ENCODE measurements around the gene C1orf174. TPM values are rescaled to one million over a fixed set of nuclear protein-coding genes. Genes with fewer than 3 reads are reported as not detected.

Gene C1orf174
- total RNA-seq, 1 experiment from 2014 or later, result 22.1 TPM

GRCh38 chr1:3852711-3853485 lies 47.2 kb downstream of the C1orf174 start:
- no TSS peak for BruUV-seq (replicated peaks)
- Histone ChIP-seq H2AFZ (no peak overlapping the region), H3F3A (ENCODE audit: insufficient read depth, low read depth) (no peaks in the 10 kb centered on the region), H3K27me3 (ENCODE audit: insufficient read depth, low read depth) (no peaks in the 10 kb centered on the region), H3K4me1 (replicated peaks; ENCODE audit: insufficient read depth) (peaks cover 9% of the 10 kb centered on the region), H3K4me2 (no peak overlapping the region), H3K27ac (no peak overlapping the region), H3K4me3 (no peak overlapping the region), H3K9me2 (ENCODE audit: insufficient read depth) (no peaks in the 10 kb centered on the region), H4K20me1 (ENCODE audit: insufficient read depth) (peaks cover 21% of the 10 kb centered on the region), H3K36me3 (ENCODE audit: low read depth) (no peaks in the 10 kb centered on the region; the same call in 1 of the 2 replicates), H3K79me2 (ENCODE audit: low read depth) (peaks cover 32% of the 10 kb centered on the region), H3K9me3 (ENCODE audit: insufficient read depth, low read depth) (no peaks in the 10 kb centered on the region)
- ChIA-PET CTCF (no interaction called here), POLR2A (ENCODE audit: unreplicated experiment) (no interaction called here)
- TF ChIP-seq EZH2 (IDR thresholded peaks at IDR 0.05; ENCODE audit: low read depth), result no peak
- TF ChIP-seq CTCF (conservative IDR thresholded peaks at IDR 0.05), result no peak
- intact Hi-C loops (cut with micrococcal nuclease; ENCODE audit: unreplicated experiment), result no loop called here
- no peak for DNase-seq

- Histone ChIP-seq H3K36me3 (ENCODE audit: low read depth) (no peaks in the 10 kb centered on the region; the same call in 1 of the 2 replicates), H3F3A (ENCODE audit: insufficient read depth, low read depth) (no peaks in the 10 kb centered on the region), H3K4me2 (no peak overlapping the region), H3K79me2 (ENCODE audit: low read depth) (peaks cover 31% of the 10 kb centered on the region), H3K4me1 (replicated peaks; ENCODE audit: insufficient read depth) (peaks cover 8% of the 10 kb centered on the region), H3K9me3 (ENCODE audit: insufficient read depth, low read depth) (no peaks in the 10 kb centered on the region), H3K27me3 (ENCODE audit: insufficient read depth, low read depth) (no peaks in the 10 kb centered on the region), H2AFZ (no peak overlapping the region), H4K20me1 (ENCODE audit: insufficient read depth) (peaks cover 21% of the 10 kb centered on the region), H3K27ac (no peak overlapping the region), H3K4me3 (no peak overlapping the region), H3K9me2 (ENCODE audit: insufficient read depth) (no peaks in the 10 kb centered on the region)
- intact Hi-C loops (cut with micrococcal nuclease; ENCODE audit: unreplicated experiment), result no loop called here
- no peak for DNase-seq
- ChIA-PET POLR2A (ENCODE audit: unreplicated experiment) (no interaction called here), CTCF (no interaction called here)
- BruUV-seq (replicated peaks), result no TSS peak
- TF ChIP-seq CTCF (conservative IDR thresholded peaks at IDR 0.05), result no peak
- TF ChIP-seq EZH2 (IDR thresholded peaks at IDR 0.05; ENCODE audit: low read depth), result no peak
Measured at GRCh38 chr1:3852091-3852490, 48.0 kb downstream of the C1orf174 start.

- H3K9me3 ChIP-seq (ENCODE audit: insufficient read depth, low read depth), result no peaks in the 10 kb centered on the region
- no peaks in the 10 kb centered on the region; the same call in 1 of the 2 replicates for H3K36me3 ChIP-seq (ENCODE audit: low read depth)
- H3K27ac ChIP-seq, result no peak overlapping the region
- DNase-seq, result no peak
- no peak overlapping the region for H3K4me3 ChIP-seq
- peaks cover 29% of the 10 kb centered on the region for H3K79me2 ChIP-seq (ENCODE audit: low read depth)
- intact Hi-C loops (cut with micrococcal nuclease; ENCODE audit: unreplicated experiment), result no loop called here
- no peaks in the 10 kb centered on the region for H3K27me3 ChIP-seq (ENCODE audit: insufficient read depth, low read depth)
- H3K4me2 ChIP-seq, result no peak overlapping the region
- no peaks in the 10 kb centered on the region for H3F3A ChIP-seq (ENCODE audit: insufficient read depth, low read depth)
- no TSS peak for BruUV-seq (replicated peaks)
- CTCF ChIA-PET, result no interaction called here
- H3K9me2 ChIP-seq (ENCODE audit: insufficient read depth), result no peaks in the 10 kb centered on the region
- H2AFZ ChIP-seq, result no peak overlapping the region
- peaks cover 21% of the 10 kb centered on the region for H4K20me1 ChIP-seq (ENCODE audit: insufficient read depth)
- H3K4me1 ChIP-seq (replicated peaks; ENCODE audit: insufficient read depth), result peaks cover 8% of the 10 kb centered on the region
- POLR2A ChIA-PET (ENCODE audit: unreplicated experiment), result no interaction called here
- no peak for TF ChIP-seq EZH2 (IDR thresholded peaks at IDR 0.05; ENCODE audit: low read depth)
- no peak for TF ChIP-seq CTCF (conservative IDR thresholded peaks at IDR 0.05)
Measured at GRCh38 chr1:3851292-3851691, 48.8 kb downstream of the C1orf174 start.

All from PC-9 (cell line).